ENCODE measurements around the gene KIAA0513.
"Not testable (repeated sequence)": the region's sequence is repeated elsewhere in the genome, so short reads cannot be mapped to it uniquely, and the experiment has no call there.

The KIAA0513 gene

DNA sequence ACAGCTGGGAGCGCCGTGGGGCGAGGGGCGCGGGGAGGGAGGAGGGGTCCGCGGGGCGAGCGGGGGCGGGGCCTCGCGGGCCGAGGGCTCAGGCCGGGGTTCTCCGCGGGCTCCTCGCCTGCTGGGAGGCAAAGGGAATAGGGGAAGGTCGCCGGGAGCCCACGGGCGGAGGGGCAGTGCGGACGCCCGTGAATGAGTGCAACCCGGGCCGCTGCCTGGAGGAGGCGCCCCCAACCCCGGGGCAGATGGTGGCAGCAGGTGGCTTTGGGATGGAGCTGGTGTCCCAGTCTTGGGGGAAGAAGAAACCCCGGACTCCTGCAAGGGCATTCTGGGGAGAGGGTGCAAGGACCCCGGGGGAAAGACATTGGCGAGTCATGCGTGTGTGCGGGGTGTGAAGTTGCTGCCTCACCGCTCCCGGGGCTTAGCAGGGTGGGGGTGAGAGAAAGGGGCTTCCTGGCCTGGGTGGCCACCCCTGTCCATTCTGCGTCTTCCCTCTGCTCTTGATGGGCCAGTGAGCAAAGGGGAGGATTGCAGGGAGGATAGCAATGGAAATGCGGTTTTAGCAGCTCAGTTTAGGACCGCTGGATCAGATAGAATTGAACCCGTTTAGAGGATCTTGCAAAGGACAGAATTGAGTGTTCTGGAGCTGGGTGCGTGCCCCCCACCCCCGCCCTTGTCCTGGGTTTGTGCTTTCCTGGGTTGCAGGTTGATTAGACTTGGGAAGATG, 526 bp downstream of the KIAA0513 start:
- in situ Hi-C loops (cut with MboI; ENCODE audit: low sequenced_read_pairs), result no loop called here

DNA sequence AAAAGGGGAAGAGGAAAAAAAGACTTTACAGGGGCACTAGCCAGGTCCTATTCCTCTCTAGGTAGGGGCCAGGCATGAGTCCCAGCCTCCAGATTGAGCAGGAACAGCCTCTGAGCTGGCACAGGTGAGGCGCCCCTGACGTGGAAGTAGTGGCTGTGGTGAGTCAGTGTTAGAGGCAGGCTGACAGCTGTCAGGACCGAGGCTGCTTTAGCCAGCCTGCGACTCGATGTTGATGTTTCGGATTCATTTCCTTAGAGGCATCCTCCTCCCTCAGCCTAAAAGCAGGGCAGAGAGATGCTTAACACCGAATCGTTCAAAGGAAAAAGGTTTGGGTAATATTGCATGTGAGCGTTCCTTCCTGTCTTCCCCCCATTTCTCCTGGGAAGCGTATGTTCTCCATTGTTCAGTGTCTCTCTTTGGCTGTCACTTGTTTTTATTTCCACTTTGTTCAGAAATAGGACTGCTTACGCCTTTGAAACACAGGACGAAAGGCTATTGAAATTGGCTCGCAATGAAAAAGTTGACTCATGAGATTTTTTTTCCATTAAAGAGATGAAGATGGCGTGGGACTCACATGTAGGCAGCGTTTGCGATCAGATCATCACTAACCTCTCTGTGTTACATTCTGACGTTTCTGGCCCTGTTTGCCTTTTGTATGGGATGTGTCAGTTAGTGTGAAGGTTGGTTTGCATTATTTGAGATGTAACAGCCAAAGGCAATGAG, 1.3 kb downstream of the KIAA0513 start:
- in situ Hi-C loops (cut with MboI; ENCODE audit: low sequenced_read_pairs), result no loop called here

DNA sequence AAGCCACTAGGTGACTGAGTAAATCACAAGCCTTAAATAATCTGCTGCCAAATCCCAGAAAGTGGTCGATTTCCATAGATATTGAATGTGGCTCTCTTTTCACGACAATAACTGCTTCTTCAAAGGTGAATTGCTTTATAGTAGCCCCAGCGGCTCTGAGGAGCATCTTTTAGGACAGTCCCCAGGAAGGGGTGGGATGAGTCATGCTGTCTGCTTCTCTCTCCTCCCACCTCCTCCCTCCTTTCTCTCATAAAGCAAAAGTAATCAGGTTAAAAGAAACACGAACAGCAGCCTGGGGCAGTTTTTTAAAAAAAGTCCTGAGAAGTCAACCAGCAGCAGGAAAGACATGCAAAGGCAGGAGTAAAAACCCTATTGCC, 1.8 kb downstream of the KIAA0513 start:
- in situ Hi-C loops (cut with MboI; ENCODE audit: low sequenced_read_pairs), result no loop called here

DNA sequence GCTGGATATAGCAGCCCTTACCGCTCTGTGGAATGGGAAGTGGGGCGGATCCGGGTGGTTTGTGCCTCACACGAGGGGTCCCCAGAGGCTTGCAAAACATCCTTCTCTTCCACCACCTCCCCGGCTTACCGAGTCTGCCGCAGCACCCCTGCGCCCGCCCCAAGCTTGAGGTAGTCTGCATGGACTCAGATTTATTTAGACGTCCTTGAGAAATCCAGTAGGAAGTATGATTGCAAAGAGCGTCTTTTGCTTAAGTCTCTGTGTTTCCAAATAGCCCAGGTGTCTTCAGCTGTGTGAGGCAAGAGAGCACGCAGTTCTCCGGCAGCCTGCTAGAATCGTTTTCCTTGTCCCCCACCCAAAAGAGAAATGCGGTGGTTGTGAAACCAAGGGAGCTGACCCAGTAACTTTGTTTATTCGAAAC, 2.4 kb downstream of the KIAA0513 start:
- in situ Hi-C loops (cut with MboI; ENCODE audit: low sequenced_read_pairs), result no loop called here

DNA sequence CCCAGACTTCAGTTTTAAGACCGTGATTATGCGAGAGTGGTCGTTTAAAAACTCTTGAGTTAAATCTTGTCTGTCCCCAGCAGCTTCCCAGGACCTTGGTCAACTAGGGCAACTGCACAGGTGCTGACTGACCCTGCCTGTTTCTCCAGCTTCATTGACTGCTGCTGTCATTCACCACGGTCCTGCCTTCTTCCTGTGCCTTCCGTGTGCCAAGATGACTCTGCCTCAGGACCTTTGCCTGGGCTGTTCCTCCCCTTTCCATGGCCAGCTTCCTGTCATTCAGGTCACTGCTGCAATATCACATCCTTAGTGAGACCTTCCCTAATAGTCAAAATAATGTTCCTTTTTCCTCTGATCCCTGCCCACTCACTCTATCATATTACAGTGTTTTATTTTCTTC, 3.9 kb downstream of the KIAA0513 start:
- in situ Hi-C loops (cut with MboI; ENCODE audit: low sequenced_read_pairs), result no loop called here

DNA sequence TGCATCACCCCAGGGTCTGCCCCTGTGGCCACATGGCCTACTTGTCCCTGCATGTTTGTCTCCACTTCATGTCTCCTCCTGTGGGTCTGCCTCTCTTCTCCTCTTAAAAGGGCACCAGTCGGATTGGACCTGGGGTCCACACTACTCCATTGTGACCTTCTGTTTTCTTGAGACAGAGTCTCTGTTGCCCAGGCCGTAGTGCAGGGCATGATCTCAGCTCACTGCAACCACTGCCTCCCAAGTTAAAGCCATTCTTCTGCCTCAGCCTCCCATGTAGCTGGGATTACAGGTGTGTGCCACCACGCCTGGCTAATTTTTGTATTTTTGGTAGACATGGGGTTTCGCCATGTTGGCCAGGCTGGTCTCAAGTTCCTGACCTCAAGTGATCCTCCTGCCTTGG, 4.6 kb downstream of the KIAA0513 start:
- in situ Hi-C loops (cut with MboI; ENCODE audit: low sequenced_read_pairs), result not testable (repeated sequence)

DNA sequence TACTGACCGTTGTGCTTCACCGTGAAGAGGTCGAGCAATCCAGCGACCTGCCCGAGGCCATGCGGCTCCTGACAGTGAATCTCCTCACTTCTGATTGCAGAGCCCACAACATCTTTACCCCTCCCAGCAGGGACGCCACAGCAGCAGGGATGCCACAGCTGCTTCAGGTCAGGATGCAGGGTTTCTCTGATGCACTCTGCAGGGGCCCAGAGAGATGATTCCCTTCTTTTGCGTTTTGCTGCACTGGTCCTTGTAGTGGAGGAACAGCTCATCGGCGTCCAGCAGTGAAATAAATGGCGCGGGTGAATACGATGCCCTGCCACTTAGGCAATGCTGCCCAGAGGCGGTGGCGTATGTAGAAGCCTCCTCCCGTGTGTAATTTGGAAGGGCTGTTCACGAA, 5.6 kb downstream of the KIAA0513 start:
- in situ Hi-C loops (cut with MboI; ENCODE audit: low sequenced_read_pairs), result no loop called here

DNA sequence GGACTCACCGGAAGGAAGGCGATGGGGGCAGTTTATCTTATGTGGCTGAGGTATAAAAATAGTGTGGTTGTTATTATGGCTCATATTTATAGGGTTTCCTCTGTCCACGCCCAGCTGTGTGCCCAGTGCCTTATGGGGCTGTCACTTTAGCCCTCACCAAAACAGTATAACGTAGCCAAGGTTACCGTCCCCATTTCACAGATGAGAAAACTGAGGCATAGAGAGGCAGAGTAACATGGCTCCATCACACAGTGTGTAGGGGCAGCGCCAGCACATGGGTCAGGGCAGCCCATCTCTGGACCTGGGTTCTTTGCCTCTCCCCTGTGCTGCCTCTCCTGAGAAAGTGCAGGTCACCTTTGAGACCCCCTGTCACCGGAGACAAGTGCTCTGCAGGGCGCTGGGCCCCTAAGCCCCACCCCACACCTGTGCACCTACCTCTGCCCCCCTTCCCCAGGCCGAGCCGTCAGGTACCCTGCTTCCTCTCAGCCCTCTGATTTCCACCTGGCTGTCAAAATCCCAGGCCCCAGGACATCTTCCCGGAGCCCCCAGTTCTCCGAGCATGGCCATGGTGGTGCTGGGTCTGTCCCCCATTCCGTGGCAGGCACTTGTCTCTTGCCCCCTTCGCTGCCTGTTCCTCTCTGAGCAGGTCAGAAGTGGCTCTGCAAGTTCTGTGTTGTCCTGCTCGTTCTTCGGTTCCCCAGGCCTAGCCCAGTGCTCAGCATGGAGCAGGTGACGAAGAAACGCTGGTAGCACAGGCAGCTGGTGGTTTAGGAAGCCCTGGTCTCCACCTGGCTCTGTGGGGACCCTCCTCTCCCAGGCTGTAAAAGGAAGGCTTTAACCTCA, 7.2 kb downstream of the KIAA0513 start:
- in situ Hi-C loops (cut with MboI; ENCODE audit: low sequenced_read_pairs), result no loop called here

DNA sequence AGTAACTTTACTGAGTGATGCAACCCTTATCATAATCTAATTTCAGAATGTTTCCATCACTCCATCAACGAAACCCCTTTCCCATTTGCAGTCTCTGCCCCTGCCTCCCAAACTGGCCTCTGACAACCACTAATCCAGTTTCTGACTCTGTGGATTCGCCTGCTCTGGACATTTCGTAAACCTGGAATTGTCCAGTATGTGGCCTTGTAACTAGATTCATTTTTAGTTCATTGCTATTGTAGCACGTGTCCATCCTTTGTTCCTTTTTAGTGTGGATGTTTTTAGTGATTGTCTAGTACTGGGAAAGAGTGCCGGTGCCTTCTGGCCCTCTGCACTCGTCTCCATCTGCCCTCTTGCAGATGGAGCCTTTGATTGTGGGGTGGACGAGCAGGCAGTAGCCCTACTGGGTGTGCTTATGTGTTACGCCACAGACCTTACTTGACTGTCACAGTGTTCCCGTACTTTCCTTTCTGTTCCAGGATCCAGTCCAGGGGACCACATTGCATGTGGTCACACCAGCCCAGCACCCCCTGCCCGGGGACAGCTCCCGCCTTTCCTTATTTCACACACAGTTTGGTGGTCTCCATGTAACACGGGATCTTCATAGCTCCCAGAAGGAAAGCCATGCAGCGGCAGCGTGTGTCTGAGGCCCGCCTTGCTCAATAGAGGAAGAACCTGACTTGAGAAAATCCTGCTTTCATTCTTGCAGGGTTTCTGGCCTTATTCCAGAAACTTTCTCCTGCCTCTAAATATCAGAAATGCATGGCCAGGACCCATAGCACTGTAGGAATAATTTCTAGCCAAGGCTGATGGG, 8.8 kb downstream of the KIAA0513 start:
- in situ Hi-C loops (cut with MboI; ENCODE audit: low sequenced_read_pairs), result no loop called here

DNA sequence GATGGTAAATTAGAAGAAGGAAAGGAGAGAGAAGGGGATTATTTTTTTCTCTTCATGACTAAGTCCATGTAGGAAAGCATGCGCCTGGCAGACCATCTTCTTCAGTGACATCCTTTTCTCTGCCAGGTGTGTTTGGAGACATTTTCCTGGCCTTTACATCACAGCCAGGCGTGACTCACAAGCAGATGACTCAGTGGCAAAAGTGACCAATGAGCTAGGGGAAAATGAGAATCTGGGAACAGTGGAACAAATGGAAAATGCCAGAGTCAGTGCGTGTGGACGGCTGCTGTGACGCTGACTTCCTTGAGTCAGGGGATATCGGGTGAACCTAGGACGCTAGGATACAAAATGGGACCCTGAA, 9.4 kb downstream of the KIAA0513 start:
- in situ Hi-C loops (cut with MboI; ENCODE audit: low sequenced_read_pairs), result no loop called here

DNA sequence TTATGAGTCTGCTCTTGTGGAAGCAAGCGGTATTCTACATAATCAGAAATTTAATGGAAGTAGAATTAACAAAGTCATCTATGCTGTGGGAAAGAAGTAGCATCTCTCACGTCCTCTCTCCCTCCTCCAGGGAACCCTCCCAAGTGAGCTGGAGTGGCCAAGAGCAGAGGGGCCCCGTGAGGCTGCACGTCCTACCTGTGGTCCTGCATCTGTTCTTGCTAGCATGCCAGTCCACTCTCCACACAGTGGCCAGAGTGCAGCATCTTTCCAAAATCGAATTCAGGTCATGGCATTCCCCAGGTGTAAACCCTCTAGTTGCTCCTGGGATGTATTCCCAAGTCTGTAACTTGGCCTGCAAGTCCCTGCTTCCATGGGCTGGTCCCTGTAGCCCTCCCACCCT, 10.1 kb downstream of the KIAA0513 start:
- in situ Hi-C loops (cut with MboI; ENCODE audit: low sequenced_read_pairs), result no loop called here

DNA sequence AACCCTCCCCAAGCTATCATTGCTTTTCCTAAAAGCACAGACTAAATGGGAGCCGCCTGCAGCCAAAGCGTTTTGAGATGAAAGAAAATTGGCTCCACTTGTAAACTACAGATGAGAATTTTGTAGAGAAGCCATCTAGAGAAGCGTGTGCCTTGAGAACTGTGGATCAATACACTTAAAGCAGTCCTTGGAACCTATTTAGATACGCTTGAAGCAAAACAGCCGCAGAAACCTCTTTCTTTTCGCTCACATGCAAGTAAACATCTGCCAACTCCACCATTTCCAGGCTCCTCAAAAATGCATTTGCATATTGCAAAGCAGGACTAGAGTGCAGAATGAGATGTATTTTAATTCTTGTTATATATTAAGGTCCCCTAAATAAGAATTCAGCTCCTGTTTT, 13.1 kb downstream of the KIAA0513 start:
- in situ Hi-C loops (cut with MboI; ENCODE audit: low sequenced_read_pairs), result no loop called here

DNA sequence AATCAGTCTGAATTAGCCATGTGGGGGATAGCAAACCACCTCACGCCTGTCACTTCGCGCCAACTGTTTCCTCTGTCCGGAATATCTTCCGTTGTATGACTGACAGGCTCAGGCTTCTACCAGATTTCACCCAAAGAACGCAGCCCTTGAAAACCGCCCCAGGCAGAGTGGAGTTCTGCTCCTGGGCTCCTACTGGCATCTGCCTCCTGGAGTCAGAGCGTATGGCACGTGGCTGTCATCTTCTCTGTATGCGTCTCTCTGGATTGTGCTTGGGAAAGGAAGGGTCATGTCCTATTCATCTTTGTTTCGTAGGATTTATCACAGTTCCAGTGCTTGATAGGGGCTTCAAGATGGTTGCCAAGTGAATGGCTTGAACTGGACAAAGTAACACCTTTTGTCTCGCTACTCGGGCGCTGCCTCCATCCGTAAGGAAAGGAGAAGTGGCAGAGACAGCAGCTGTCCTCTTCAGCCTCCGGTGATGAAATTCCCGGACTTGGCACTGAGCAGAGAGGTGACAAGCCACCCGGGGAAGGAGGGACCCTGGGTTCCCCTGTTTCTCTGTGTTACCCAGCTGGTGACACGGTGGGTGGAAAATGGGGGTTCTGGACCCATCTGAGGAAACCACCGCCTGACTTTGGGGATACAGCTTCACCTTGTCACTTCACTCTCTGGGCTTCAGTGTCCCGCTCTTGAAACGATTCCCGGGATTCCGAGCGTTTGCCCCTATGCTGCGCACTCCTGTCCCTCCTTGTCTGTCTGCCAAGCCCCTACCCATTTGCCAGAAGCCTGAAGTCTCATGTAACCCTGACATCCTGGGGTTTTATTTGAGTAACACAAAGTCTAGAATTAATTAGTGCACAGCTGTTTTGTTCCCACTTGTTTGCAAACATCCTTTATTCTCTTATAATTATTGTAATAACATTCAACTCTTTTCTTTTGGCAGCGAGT, 13.9 kb downstream of the KIAA0513 start:
- in situ Hi-C loops (cut with MboI; ENCODE audit: low sequenced_read_pairs), result no loop called here

DNA sequence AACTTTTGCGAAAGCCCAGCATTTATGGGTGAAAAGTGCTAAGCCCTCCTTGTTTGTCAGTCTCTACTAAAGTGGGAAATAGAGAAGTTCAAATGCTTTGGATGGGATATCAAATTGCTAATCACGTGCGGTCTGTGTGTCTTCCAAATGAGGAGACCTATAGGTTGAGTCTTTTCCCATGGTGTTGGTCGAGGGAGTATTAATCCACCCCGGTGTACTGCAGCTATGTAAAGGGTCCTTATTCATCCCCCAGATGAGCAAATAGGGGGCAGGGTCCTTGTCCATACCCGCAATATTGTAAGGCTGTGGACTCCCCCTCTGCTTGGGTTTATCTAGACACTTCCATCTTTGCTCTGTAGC, 14.6 kb downstream of the KIAA0513 start:
- in situ Hi-C loops (cut with MboI; ENCODE audit: low sequenced_read_pairs), result no loop called here

DNA sequence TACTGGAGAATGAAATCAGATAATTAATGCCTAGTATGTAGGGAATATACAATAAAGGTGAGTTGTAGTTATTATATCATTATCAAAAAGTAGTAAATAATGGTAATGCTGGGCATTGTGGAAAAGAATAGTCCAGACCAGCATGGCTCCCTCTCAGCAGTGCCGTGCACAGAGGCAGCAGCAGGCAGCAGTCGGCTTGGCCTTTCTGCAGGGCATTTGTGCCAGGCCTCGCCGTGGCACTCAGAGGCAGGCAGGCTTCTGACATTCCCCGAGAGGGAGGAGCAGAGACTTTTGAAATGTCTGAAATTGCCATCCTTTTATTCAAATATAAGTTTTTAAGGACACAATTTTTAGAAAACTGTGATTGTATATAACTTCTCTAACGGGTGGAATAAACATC, 15.0 kb downstream of the KIAA0513 start:
- in situ Hi-C loops (cut with MboI; ENCODE audit: low sequenced_read_pairs), result no loop called here

DNA sequence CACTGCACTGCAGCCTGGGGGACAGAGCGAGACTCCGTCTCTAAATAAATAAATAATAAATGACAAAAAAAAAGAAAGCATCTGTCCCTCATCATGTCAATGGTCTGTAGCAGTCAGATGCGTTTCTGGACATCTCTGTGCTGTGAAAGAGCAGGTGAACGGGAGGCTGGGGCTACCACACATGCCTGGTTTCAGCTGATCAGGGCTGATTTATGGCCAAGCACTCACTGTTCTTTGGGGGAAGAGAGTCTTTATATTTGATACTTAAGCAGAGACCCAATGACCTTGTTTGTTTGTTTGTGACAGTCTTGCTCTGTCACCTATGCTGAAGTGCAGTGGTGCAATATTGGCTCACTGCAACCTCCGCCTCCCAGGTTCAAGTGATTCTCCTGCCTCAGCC, 17.5 kb downstream of the KIAA0513 start:
- in situ Hi-C loops (cut with MboI; ENCODE audit: low sequenced_read_pairs), result no loop called here

DNA sequence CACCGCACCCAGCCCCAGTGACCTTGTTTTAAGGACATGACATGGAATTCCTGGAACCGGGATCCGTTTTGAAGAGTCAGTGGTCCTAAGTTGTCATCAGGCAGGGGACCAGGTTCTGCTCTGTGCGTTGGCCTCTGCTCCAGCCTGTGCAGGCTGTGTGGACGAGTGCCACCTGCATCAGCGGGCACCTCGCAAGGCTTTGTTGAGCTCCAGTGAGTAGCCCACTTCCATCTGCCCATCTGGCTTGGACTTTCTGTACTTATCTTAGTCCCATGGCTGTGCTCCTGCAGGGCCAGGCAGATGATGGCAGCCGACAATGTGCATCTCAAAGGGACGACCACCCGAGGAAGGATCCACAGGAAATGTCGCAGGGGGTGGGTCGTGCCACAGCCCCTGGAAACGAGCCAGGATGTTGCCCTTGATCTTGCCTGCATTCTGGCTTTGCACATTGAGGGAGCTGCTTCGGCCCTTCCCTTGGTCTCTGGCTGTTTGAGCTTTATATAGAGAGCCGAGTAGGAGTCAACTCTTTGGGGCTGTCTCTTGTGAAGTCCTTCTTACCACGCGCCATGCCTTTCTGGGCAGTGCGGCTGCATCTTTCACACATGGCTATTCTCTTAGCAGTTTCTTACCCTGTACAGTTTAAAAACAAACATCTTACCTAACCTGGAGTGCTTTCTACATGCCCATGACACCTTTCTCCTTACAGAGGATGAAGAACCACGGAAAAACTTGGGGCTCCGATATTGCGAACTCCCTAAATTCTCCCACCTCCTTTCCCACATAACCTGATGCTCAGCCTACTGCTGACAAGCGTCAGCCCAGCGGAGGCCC, 18.3 kb downstream of the KIAA0513 start:
- in situ Hi-C loops (cut with MboI; ENCODE audit: low sequenced_read_pairs), result no loop called here

DNA sequence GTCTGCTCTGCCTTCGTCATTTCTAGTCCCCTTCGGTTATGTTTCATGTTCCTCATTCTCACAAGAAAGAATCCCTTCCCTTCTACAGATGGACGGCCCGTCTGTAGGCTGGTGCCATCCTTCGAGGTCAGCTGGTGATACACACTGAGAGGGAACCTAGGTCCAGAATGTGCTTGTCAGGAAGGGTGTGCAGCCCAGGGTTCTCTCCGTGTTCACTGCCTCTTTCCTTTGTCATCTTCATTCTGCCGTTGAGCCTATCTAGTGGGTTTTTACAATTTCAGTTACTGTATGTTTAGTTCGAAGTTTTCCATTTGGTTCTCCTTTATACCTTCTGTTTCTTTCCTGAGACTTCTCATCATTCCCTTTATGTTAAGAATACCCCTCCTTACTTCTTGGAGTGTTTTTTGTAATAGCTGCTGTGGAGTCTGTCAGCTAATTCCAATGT, 18.9 kb downstream of the KIAA0513 start:
- in situ Hi-C loops (cut with MboI; ENCODE audit: low sequenced_read_pairs), result no loop called here

Measured in HL-60/S4 treated with retinoic acid at 250 ng/mL for 4 days and 3 days (cell line).